ENCODE measurements around the gene CLEC2D.
"Not testable (repeated sequence)": the region's sequence is repeated elsewhere in the genome, so short reads cannot be mapped to it uniquely, and the experiment has no call there.

- not testable (repeated sequence) for TF ChIP-seq POLR2A (IDR thresholded peaks at IDR 0.05; ENCODE audit: low read length); GATA1 (IDR thresholded peaks at IDR 0.05; ENCODE audit: low read depth, low read length)
Measured at GRCh38 chr12:9682508-9682907, 13.0 kb downstream of the CLEC2D start.

All from erythroblast (primary cell).